NCI-H2227 treated with DMSO at 0.1 percent for 48 hours (cell line): ENCODE measurements around the gene STIMATE.

ENCODE experiments used
- DNase-seq: peaks from one replicate; lab custom pipeline; 2025; lab: John Stamatoyannopoulos, UW

STIMATE gene

GRCh38 chr3:52893723-52894122, 3.6 kb downstream of the STIMATE start:
- no peak for DNase-seq

- no peak for DNase-seq
Measured at GRCh38 chr3:52892625-52893311, 4.6 kb downstream of the STIMATE start.

DNA sequence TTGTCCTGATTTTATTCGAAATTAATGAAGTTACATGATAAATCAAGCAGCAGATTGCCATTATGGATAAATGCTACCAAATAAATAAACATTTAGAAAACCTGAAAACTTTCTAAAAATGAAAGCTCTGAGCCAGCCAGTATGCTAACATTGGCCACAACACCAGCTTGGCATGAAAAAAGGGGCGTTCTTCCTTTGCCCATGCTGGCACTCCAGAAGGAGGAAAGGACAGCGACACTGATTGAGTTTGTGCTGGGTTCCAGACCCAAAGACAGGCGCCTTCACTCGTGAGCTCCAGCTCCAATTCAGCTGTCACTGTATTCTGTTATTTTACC, 5.1 kb downstream of the STIMATE start:
- no peak for DNase-seq

GRCh38 chr3:52891615-52892081, 5.7 kb downstream of the STIMATE start:
- DNase-seq, result no peak

- no peak for DNase-seq
Measured at GRCh38 chr3:52891164-52891563, 6.2 kb downstream of the STIMATE start.

DNA sequence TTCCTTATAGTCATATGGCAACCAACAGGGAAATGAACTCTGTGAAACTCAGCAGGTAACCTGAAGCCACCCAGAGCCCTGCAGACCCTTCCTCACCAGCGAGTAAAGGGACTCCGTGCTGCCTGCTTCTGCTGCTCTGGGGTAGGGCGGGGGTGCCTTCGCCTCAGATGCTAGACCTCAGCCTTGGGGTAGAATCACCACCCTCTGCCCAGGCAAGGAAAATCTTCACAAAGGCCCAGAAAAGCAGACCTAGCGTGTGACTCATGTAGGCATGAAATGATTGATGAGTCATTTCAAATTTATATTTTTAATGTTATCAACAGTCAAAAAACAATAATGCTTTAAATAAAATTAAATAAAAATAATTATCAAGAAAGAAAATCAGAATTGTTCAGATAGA, 6.6 kb downstream of the STIMATE start:
- DNase-seq, result no peak

DNA sequence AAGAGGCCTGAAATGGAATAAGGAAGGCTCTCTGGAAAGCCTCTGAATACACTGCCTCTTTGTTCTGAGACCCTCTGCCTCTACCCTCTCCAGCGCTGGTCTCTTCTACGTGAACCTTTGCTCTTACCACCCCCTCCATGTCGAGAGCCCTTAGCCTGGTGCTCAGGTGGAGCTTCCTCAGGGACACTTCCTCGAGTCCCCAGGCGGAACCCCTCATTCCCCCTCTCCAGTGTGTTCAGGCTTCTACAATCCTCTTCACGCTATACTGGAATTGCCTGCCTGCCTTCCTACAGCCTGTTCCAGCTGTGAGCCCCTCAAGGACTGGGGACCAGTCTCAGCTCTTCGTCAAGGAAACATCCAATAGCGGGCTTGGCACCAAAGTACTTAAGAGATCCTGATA, 7.4 kb downstream of the STIMATE start:
- no peak for DNase-seq

- DNase-seq, result no peak
Measured at GRCh38 chr3:52887166-52887565, 10.2 kb downstream of the STIMATE start.

GRCh38 chr3:52886049-52886730, 11.2 kb downstream of the STIMATE start:
- no peak for DNase-seq

DNA sequence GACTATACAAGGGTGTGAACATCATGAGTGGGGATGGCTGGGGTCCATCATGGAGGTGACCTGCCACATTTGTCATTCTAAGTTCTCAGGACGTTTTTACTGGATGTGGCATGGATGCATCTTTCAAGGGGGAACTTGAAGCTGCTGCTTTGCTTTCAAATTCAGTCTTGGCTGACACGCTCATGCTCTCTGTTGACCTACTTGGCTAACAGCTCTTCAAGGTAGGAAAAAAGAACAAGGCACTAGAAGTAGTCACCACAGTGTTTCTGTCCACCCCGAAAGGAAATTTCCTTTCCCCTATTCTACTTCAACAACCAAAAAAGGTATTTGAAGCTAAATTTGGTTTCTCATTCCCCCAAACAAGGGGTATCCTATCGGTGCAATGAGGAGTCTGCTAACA, 15.0 kb downstream of the STIMATE start:
- no peak for DNase-seq

DNA sequence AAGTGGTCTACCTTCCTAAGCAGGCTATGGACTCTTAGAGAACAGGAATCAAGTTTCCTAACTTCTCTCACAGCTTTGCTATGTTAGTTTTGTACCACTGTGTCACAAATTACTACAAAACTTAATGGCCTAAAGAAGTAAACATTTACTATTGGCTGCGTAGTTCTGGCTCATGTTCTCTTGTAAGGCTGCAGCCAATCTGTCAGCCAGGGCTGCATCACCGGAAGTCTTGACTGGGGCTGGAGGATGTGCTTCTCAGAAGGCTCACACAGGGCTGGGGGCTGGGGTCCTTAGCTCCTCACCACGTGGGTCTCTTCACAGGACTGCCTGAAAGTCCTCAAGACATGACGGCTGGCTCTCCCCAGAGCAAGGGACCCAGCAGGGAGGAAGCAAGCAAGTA, 15.5 kb downstream of the STIMATE start:
- no peak for DNase-seq

- DNase-seq, result no peak
Measured at GRCh38 chr3:52880474-52880873, 16.9 kb downstream of the STIMATE start.

- no peak for DNase-seq
Measured at GRCh38 chr3:52880047-52880446, 17.3 kb downstream of the STIMATE start.

- no peak for DNase-seq
Measured at GRCh38 chr3:52879581-52879980, 17.8 kb downstream of the STIMATE start.

GRCh38 chr3:52879090-52879489, 18.3 kb downstream of the STIMATE start:
- no peak for DNase-seq

- no peak for DNase-seq
Measured at GRCh38 chr3:52877085-52877484, 20.3 kb downstream of the STIMATE start.

DNA sequence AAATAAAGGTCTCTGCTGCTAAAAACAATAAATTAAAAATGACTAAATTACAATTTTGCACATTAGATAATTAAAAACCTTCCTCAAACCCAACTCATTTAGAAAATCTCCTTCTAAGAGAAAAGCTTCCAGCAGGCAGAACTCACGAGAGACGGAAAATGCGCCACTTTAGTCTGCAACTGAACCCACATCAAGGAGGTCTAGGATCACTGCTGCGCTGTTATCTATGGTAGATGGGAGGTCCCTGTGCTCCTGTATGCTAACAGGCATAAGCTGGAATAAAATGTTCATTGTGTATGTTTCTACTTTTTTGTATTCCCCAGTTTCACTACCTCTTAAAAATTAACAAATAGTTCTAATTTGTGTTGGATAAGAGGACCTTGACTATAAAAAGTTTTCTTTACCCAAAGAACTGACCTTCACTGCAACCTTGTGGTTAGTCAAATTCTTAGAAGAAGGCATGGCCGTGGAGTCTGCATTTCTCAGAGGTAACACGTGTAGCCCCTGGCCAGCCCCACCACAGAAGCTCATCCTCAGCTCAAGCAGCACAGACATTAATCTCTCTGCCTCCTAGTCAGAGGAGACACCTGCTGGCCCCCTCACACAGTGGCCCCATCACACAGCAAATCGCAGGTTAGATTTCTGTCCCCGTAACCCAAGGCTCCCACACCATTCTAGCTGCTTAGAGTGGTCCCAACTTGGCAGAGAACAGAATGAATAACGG, 22.3 kb downstream of the STIMATE start:
- no peak for DNase-seq

GRCh38 chr3:52874160-52874701, 23.1 kb downstream of the STIMATE start:
- DNase-seq, result no peak

GRCh38 chr3:52873433-52874159, 23.8 kb downstream of the STIMATE start:
- no peak for DNase-seq

DNA sequence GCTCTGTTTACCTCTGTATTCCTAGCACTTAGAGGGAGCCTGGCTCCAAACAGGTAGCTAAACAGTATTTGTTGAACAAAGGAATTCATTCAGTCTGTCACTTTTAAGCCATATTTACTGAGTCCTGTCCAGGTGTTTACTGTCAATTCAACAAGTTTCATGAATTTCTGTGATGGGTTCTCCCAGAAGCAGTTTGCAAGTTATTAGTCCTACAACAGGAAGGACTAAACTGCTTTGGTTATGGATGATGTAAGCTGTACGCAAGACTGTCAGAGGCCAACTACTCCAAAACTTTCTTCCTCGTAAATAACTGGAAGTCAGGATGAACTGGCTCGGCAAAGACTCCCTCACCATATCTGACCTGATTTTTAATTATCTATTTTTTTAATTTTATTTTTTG, 25.1 kb downstream of the STIMATE start:
- no peak for DNase-seq

DNA sequence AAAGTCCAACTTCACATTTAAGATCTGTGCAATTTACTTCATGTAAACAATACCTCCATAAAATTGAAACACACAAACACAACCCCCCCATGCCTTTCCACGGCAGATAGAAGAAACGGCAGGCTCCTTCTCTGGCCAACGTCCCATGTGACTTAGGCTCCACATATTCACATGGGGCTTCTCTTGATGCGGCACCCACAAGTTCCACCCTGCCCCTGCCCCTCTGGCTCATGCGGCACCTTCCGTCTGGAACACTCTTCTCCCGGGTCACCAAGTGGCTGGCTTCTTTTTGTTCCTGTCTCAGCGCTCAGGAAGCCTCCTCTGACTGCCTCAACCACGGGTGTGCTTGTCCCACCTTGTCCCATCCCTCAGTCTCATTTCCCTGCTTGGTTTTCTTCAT, 25.6 kb downstream of the STIMATE start:
- no peak for DNase-seq

- DNase-seq, result no peak
Measured at GRCh38 chr3:52870471-52870870, 26.9 kb downstream of the STIMATE start.
